ENCODE results near the gene ALDH18A1.

ALDH18A1 gene

GRCh38 chr10:95653895-95654294, 2.6 kb downstream of the ALDH18A1 start:
- CTCF ChIA-PET, result interaction anchor here (0.7 kb wide), 1 partner anchor 13 kb away, joined by 4 read pairs; no protein-coding TSS in a partner anchor
- no peak for DNase-seq (ENCODE audit: low spot score)
- no peak overlapping the region for H3K27ac ChIP-seq
- TF ChIP-seq CTCF (conservative IDR thresholded peaks at IDR 0.05; ENCODE audit: low read depth), result no peak
- POLR2A ChIA-PET (ENCODE audit: low non-redundant PET), result no interaction called here

GRCh38 chr10:95651346-95652060, 5.0 kb downstream of the ALDH18A1 start:
- POLR2A ChIA-PET (ENCODE audit: low non-redundant PET), result no interaction called here
- CTCF ChIA-PET, result interaction anchor here (0.6 kb wide), 1 partner anchor 1836 kb away, joined by 9 read pairs; no protein-coding TSS in a partner anchor
- no peak overlapping the region for H3K27ac ChIP-seq
- no peak for DNase-seq (ENCODE audit: low spot score)
- TF ChIP-seq CTCF (conservative IDR thresholded peaks at IDR 0.05; ENCODE audit: low read depth), result no peak

GRCh38 chr10:95650232-95650631, 6.3 kb downstream of the ALDH18A1 start:
- no peak for TF ChIP-seq CTCF (conservative IDR thresholded peaks at IDR 0.05; ENCODE audit: low read depth)
- ChIA-PET POLR2A (ENCODE audit: low non-redundant PET) (no interaction called here), CTCF (interaction anchor here (0.9 kb wide), 1 partner anchor 12 kb away, joined by 4 read pairs; no protein-coding TSS in a partner anchor)
- H3K27ac ChIP-seq, result no peak overlapping the region
- no peak for DNase-seq (ENCODE audit: low spot score)

- no peak for TF ChIP-seq CTCF (conservative IDR thresholded peaks at IDR 0.05; ENCODE audit: low read depth)
- POLR2A ChIA-PET (ENCODE audit: low non-redundant PET), result no interaction called here
- CTCF ChIA-PET, result interaction anchor here (0.6 to 0.8 kb wide), 2 partner anchors 13 to 551 kb away, joined by 3 read pairs; no protein-coding TSS in a partner anchor
- H3K27ac ChIP-seq, result no peak overlapping the region
- no peak for DNase-seq (ENCODE audit: low spot score)
Measured at GRCh38 chr10:95648138-95648537, 8.4 kb downstream of the ALDH18A1 start.

GRCh38 chr10:95646160-95646559, 10.4 kb downstream of the ALDH18A1 start:
- ChIA-PET POLR2A (ENCODE audit: low non-redundant PET) (no interaction called here), CTCF (interaction anchor here (0.6 to 0.7 kb wide), 3 partner anchors 11 to 475 kb away, joined by 3 to 4 read pairs (median 4); partner anchors contain the start of gene ALDH18A1)
- no peak for TF ChIP-seq CTCF (conservative IDR thresholded peaks at IDR 0.05; ENCODE audit: low read depth)
- H3K27ac ChIP-seq, result no peak overlapping the region
- DNase-seq (ENCODE audit: low spot score), result no peak

- no peak overlapping the region for H3K27ac ChIP-seq
- ChIA-PET CTCF (interaction anchor here (1.0 kb wide), 1 partner anchor 49 kb away, joined by 3 read pairs; the partner anchor contains the start of gene TCTN3), POLR2A (ENCODE audit: low non-redundant PET) (no interaction called here)
- DNase-seq (ENCODE audit: low spot score), result no peak
- TF ChIP-seq CTCF (conservative IDR thresholded peaks at IDR 0.05; ENCODE audit: low read depth), result no peak
Measured at GRCh38 chr10:95644901-95645300, 11.6 kb downstream of the ALDH18A1 start.

Measured in RWPE1 (cell line).